Mesodermal cell (in vitro differentiated cells): ENCODE data around the gene FBP1.

Source experiments
- H3K27ac ChIP-seq: 2 replicates; pipeline ENCODE4 v1.7.0; 2013; ENCODE audit warnings: mild to moderate bottlenecking, low read depth, low read length, moderate library complexity; ENCODE audit not compliant: severe bottlenecking
- H3K36me3 ChIP-seq: 2 replicates; pipeline ENCODE4 v1.7.1; 2013; ENCODE audit warnings: mild to moderate bottlenecking, low read length, moderate library complexity; ENCODE audit not compliant: control insufficient read depth, insufficient read depth
- H3K4me1 ChIP-seq: one replicate; pipeline ENCODE4 v1.7.1; 2013; ENCODE audit warnings: mild to moderate bottlenecking, low read length; ENCODE audit not compliant: insufficient read depth, control insufficient read depth, poor library complexity, severe bottlenecking
- H3K4me3 ChIP-seq: 2 replicates; pipeline ENCODE4 v1.7.0; 2013; ENCODE audit warnings: low read length, control low read depth, mild to moderate bottlenecking; ENCODE audit not compliant: insufficient read depth, poor library complexity, severe bottlenecking; ENCODE audit errors: extremely low read depth
- H3K9me3 ChIP-seq: 2 replicates; pipeline ENCODE4 v1.7.1; 2013; ENCODE audit warnings: mild to moderate bottlenecking, low read length, moderate library complexity; ENCODE audit not compliant: control insufficient read depth
- WGBS, 2 experiments: methylation state at CpG; one replicate each; pipeline ENCODE4 v1.1.5; 2013; ENCODE audit warnings: missing lambda C conversion rate in 2 of 2; ENCODE audit not compliant: insufficient coverage in 2 of 2; 5-methylcytosine and 5-hydroxymethylcytosine counted together

Gene FBP1

GRCh38 chr9:94638335-94639060, 820 bp downstream of the FBP1 start:
- WGBS, 2 experiments: 70 to 72% methylated on average over 15 to 16 of the region's 17 CpGs

GRCh38 chr9:94632737-94633136, 6.6 kb downstream of the FBP1 start:
- H3K4me1 ChIP-seq: no peaks in the 10 kb centered on the region
- H3K9me3 ChIP-seq: no peaks in the 10 kb centered on the region
- no peak overlapping the region for H3K27ac ChIP-seq
- H3K36me3 ChIP-seq: no peaks in the 10 kb centered on the region
- WGBS, 2 experiments: 40 to 53% methylated on average over 3 to 4 of the region's 5 CpGs
- no peak overlapping the region for H3K4me3 ChIP-seq

More at GRCh38 chr9:94638335-94639060, 820 bp downstream of the FBP1 start:
- Histone ChIP-seq H3K36me3 (no peaks in the 10 kb centered on the region), H3K4me3 (peak overlapping the region; percentile 42), H3K9me3 (no peaks in the 10 kb centered on the region), H3K27ac (no peak overlapping the region), H3K4me1 (no peaks in the 10 kb centered on the region)

- Histone ChIP-seq H3K27ac (no peak overlapping the region), H3K4me1 (no peaks in the 10 kb centered on the region), H3K9me3 (no peaks in the 10 kb centered on the region), H3K36me3 (no peaks in the 10 kb centered on the region), H3K4me3 (no peak overlapping the region)
- WGBS, 2 experiments: 68 to 83% methylated on average over 2 to 5 of the region's 8 CpGs
Measured at GRCh38 chr9:94631599-94631998, 7.7 kb downstream of the FBP1 start.

GRCh38 chr9:94630833-94631232, 8.5 kb downstream of the FBP1 start:
- Histone ChIP-seq H3K4me1 (no peaks in the 10 kb centered on the region), H3K36me3 (no peaks in the 10 kb centered on the region), H3K4me3 (no peak overlapping the region), H3K27ac (no peak overlapping the region), H3K9me3 (no peaks in the 10 kb centered on the region)
- 100% methylated on average over 1 of the region's 5 CpGs; no CpG with 5 or more reads in 1 of the 2 experiments for WGBS, 2 experiments

- H3K9me3 ChIP-seq: no peaks in the 10 kb centered on the region
- no peak overlapping the region for H3K27ac ChIP-seq
- no peaks in the 10 kb centered on the region for H3K4me1 ChIP-seq
- 96% methylated on average over 3 of the region's 3 CpGs for WGBS, 2 experiments
- H3K36me3 ChIP-seq: no peaks in the 10 kb centered on the region
- H3K4me3 ChIP-seq: no peak overlapping the region
Measured at GRCh38 chr9:94630281-94630680, 9.0 kb downstream of the FBP1 start.

GRCh38 chr9:94627287-94627686, 12.0 kb downstream of the FBP1 start:
- 82 to 87% methylated on average over 5 of the region's 6 CpGs for WGBS, 2 experiments
- no peaks in the 10 kb centered on the region for H3K4me1 ChIP-seq
- H3K9me3 ChIP-seq: no peaks in the 10 kb centered on the region
- H3K4me3 ChIP-seq: no peak overlapping the region
- H3K36me3 ChIP-seq: no peaks in the 10 kb centered on the region
- no peak overlapping the region for H3K27ac ChIP-seq

- 63 to 81% methylated on average over 6 to 10 of the region's 12 CpGs for WGBS, 2 experiments
- Histone ChIP-seq H3K27ac (no peak overlapping the region), H3K9me3 (no peaks in the 10 kb centered on the region), H3K36me3 (no peaks in the 10 kb centered on the region), H3K4me3 (no peak overlapping the region), H3K4me1 (no peaks in the 10 kb centered on the region)
Measured at GRCh38 chr9:94625835-94626234, 13.5 kb downstream of the FBP1 start.

- no peak overlapping the region for H3K27ac ChIP-seq
- no peaks in the 10 kb centered on the region for H3K9me3 ChIP-seq
- no peaks in the 10 kb centered on the region for H3K4me1 ChIP-seq
- no peaks in the 10 kb centered on the region for H3K36me3 ChIP-seq
- no peak overlapping the region for H3K4me3 ChIP-seq
- WGBS, 2 experiments: 95 to 100% methylated on average over 2 to 3 of the region's 4 CpGs
Measured at GRCh38 chr9:94624629-94625028, 14.7 kb downstream of the FBP1 start.

- Histone ChIP-seq H3K9me3 (no peaks in the 10 kb centered on the region), H3K4me3 (no peak overlapping the region), H3K36me3 (no peaks in the 10 kb centered on the region), H3K27ac (no peak overlapping the region), H3K4me1 (no peaks in the 10 kb centered on the region)
- 63 to 75% methylated on average over 9 of the region's 9 CpGs for WGBS, 2 experiments
Measured at GRCh38 chr9:94623253-94623652, 16.1 kb downstream of the FBP1 start.

- WGBS, 2 experiments: 97 to 98% methylated on average over 17 to 19 of the region's 19 CpGs
- Histone ChIP-seq H3K4me3 (no peak overlapping the region), H3K4me1 (no peaks in the 10 kb centered on the region), H3K36me3 (no peaks in the 10 kb centered on the region), H3K9me3 (no peaks in the 10 kb centered on the region), H3K27ac (no peak overlapping the region)
Measured at GRCh38 chr9:94622087-94622800, 17.1 kb downstream of the FBP1 start.

- Histone ChIP-seq H3K4me3 (no peak overlapping the region), H3K4me1 (no peaks in the 10 kb centered on the region), H3K9me3 (no peaks in the 10 kb centered on the region), H3K27ac (no peak overlapping the region), H3K36me3 (no peaks in the 10 kb centered on the region)
- 94 to 100% methylated on average over 1 to 4 of the region's 4 CpGs for WGBS, 2 experiments
Measured at GRCh38 chr9:94619026-94619425, 20.3 kb downstream of the FBP1 start.
